ENCODE results near the gene LAMA3. TPM values are rescaled to one million over a fixed set of nuclear protein-coding genes. Genes with fewer than 3 reads are reported as not detected.

LAMA3 gene
- total and polyA plus RNA-seq, 2 donors (not counting 3 experiments of a cell fraction or from before 2014, with no cell fraction given) = 2.6 to 12.3 TPM

- H3K9ac ChIP-seq (replicated peaks; ENCODE audit: extremely low read depth, insufficient read depth, low read length) = no peak overlapping the region
- peaks cover 0 to 2% of the 10 kb centered on the region in 2 experiments for H3K36me3 ChIP-seq (ENCODE audit: control insufficient read depth in 2 of 2, extremely low read depth in 1 of 2, insufficient read depth in 2 of 2, low read length in 2 of 2)
- DNase-seq (ENCODE audit: low read depth, low spot score) (no peak), FAIRE-seq (no peak)
- no peak overlapping the region for H2AFZ ChIP-seq (ENCODE audit: low read depth, low read length)
- no peak overlapping the region for H3K4me3 ChIP-seq (replicated peaks in 1 of 3; ENCODE audit: insufficient read depth in 1 of 3, low read depth in 1 of 3, low read length in 3 of 3)
- peaks cover 10% of the 10 kb centered on the region for H3K4me1 ChIP-seq (ENCODE audit: control insufficient read depth, extremely low read depth, insufficient read depth, low read length)
- TF ChIP-seq EZH2 (IDR thresholded peaks at IDR 0.05; ENCODE audit: borderline replicate concordance, low read depth, low read length, severe bottlenecking) = no peak
- TF ChIP-seq GATA2 (IDR thresholded peaks at IDR 0.05; ENCODE audit: insufficient read depth, insufficient read length, low read depth, low read length) = no peak
- no peak for TF ChIP-seq MAX (IDR thresholded peaks at IDR 0.05; ENCODE audit: insufficient read depth, insufficient read length)
- TF ChIP-seq JUN (IDR thresholded peaks at IDR 0.05; ENCODE audit: borderline replicate concordance, insufficient read depth, insufficient read length, low read depth) = no peak
- TF ChIP-seq POLR2A (IDR thresholded peaks at IDR 0.05; ENCODE audit: low read depth, low read length) = no peak
- no peak for TF ChIP-seq CTCF (IDR thresholded peaks at IDR 0.05; ENCODE audit: extremely low read depth in 1 of 2, insufficient read depth in 1 of 2, low read depth in 1 of 2, low read length in 2 of 2)
- no peak for TF ChIP-seq POLR2AphosphoS5 (IDR thresholded peaks at IDR 0.05; ENCODE audit: insufficient read depth, low read depth, low read length)
- TF ChIP-seq MYC (IDR thresholded peaks at IDR 0.05; ENCODE audit: low read depth, low read length) = no peak
- TF ChIP-seq FOS (IDR thresholded peaks at IDR 0.05; ENCODE audit: borderline replicate concordance, insufficient read depth, low read length) = no peak
- H3K27ac ChIP-seq (ENCODE audit: insufficient read depth, low read depth, low read length) = no peak overlapping the region
- H3K79me2 ChIP-seq (ENCODE audit: control insufficient read depth, insufficient read depth, low read length) = no peaks in the 10 kb centered on the region
- no TSS peak for BruUV-seq (replicated peaks)
- dilution Hi-C loops (cut with MboI; ENCODE audit: extremely low pct_ligation_motif_present, low sequenced_read_pairs) = no loop called here
- H3K27me3 ChIP-seq (ENCODE audit: control insufficient read depth in 2 of 2, insufficient read depth in 2 of 2, low read length in 2 of 2) = no peaks in the 10 kb centered on the region
- intact Hi-C loops (cut with micrococcal nuclease) = no loop called here
- H3K9me3 ChIP-seq (replicated peaks; ENCODE audit: control insufficient read depth, insufficient read depth, low read length) = no peaks in the 10 kb centered on the region
- H3K9me1 ChIP-seq (replicated peaks; ENCODE audit: control insufficient read depth, extremely low read depth, insufficient read depth, low read length) = no peaks in the 10 kb centered on the region
- no peak overlapping the region for H3K4me2 ChIP-seq (ENCODE audit: insufficient read depth, low read length)
- H4K20me1 ChIP-seq (replicated peaks; ENCODE audit: control insufficient read depth, extremely low read depth, insufficient read depth, low read length) = no peaks in the 10 kb centered on the region
- ChIA-PET CTCF (no interaction called here), POLR2A (no interaction called here)
These were observed 144.5 kb downstream of the LAMA3 start for GRCh38 chr18:23833714-23834113.

Measured in endothelial cell of umbilical vein (primary cell).